ENCODE data around the gene MUC21.

Gene MUC21

GRCh38 chr6:30983439-30983838, at the start of gene MUC21:
Gene MUC21, plus strand, starts transcription at chr6:30983718. Its CDS starts 241 bp downstream, at chr6:30983959.
- no peak for DNase-seq (ENCODE audit: low read depth)

DNA sequence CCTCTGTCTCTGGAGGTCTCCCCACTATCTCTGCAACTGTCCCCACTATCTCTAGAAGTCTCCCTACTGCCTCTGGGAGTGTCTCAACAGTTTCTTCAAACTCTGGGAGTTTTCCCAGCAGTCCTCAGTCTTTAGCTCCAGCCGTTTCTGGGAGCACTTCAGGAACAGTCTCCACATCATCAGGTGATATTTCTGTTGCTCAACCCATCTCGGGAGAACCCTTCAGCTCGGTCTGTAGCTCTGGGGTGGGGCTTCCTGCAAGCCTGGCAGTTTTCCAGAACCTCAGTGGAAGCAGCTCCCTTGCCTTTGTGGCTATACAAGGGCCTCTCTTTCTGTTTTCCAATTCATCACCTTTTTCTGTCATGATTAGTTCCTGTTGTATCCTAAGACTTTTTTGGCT, 48.5 kb upstream of the MUC21 start:
- no peak for DNase-seq (ENCODE audit: low read depth)

GRCh38 chr6:30937265-30937664, 46.3 kb upstream of the MUC21 start:
- no peak for DNase-seq (ENCODE audit: low read depth)

- DNase-seq (ENCODE audit: low read depth): no peak
Measured at GRCh38 chr6:30938730-30939129, 44.8 kb upstream of the MUC21 start.

DNA sequence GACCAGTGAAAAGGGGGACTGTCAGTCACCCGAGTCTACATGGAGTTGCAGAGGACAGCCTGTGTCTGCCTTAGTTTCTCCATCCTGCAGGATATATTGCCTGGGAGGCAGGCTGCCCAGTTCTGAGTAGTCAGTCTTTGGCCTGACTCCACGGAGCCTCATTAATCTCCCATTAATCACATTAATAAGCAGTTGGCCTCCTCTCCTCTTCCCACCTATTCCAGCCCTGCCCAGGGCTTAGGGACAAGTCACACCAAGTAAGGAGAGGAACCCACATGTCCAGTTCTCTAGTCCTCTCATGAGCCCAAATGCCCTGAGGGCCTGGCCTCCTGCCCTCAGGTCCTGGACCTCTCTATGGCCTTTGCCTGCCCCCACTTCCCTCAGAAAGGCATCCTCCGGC, 44.0 kb upstream of the MUC21 start:
- no peak for DNase-seq (ENCODE audit: low read depth)

GRCh38 chr6:30940361-30940986, 43.0 kb upstream of the MUC21 start, which contains the start of gene MUCL3:
Gene MUCL3, plus strand, starts transcription at chr6:30940973. Its CDS starts 27 bp downstream, at chr6:30941000.
- DNase-seq (ENCODE audit: low read depth): no peak

DNA sequence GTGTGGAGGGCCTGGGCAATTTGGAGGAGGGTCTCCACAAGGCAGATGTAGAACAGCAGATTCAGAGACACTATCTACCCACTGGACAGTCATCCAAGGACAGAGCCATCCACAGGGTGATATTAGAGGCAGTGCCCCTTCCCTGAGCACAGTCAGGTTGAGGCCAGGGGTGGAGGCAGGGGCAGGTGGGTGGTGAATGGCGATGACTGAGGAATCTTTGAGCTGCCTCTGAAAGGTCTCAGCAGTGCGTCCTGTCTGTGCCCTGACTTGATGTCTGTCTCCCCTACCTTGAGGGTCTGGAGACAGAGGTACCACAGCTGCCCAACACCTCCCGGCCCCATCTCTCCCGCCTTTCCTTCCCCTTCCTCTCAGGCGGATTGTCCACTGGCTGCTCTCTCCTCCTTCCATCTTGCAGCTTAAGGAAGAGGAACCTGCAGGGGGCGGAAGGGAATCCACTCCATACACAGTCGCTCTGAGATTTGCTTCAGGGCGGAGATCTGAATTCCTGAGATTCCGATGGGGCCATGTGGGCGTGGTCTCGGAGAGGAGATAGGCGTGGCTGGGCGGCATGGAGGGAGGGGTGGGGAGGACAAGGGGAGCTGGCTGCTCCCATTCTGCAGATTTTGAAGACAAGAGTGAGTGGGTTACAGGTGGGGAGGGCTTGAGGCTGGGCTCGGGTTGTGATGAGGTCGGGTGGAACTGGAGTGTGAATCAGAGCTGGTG, 41.0 kb upstream of the MUC21 start:
- peak; percentile 60 for DNase-seq (ENCODE audit: low read depth)

- DNase-seq (ENCODE audit: low read depth): no peak
Measured at GRCh38 chr6:30944051-30944450, 39.5 kb upstream of the MUC21 start.

DNA sequence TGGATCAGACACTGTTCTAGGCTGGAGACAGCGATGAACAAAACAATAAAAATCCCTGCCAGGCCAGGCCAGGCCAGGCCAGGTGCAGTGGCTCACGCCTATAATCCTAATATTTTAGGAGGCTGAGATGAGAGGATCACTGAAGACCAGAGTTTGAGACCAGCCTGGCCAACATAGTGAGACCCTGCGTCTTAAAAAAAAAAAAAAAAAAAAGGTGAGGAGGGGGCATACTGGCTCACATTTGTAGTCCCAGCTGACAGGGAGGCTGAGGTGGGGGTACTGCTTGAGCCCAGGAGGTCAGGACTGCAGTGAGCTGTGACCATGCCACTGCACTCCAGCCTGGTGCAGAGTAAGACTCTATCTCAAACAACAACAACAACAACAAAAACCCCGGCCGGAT, 38.2 kb upstream of the MUC21 start:
- DNase-seq (ENCODE audit: low read depth): no peak

GRCh38 chr6:30947231-30947630, 36.3 kb upstream of the MUC21 start:
- DNase-seq (ENCODE audit: low read depth): no peak

DNA sequence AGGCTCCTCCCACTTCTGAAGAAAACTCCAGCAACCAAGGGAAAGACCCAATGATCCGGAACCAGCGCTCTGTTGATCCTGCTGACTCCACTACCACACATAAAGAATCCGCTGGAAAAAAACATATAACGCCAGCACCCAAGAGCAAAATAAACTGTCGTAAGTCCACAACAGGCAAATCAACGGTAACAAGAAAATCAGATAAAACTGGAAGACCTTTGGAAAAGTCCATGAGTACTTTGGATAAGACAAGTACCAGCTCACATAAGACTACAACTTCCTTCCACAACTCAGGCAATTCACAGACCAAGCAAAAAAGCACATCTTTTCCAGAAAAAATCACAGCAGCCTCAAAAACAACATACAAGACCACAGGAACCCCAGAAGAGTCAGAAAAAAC, 34.7 kb upstream of the MUC21 start:
- DNase-seq (ENCODE audit: low read depth): no peak

DNA sequence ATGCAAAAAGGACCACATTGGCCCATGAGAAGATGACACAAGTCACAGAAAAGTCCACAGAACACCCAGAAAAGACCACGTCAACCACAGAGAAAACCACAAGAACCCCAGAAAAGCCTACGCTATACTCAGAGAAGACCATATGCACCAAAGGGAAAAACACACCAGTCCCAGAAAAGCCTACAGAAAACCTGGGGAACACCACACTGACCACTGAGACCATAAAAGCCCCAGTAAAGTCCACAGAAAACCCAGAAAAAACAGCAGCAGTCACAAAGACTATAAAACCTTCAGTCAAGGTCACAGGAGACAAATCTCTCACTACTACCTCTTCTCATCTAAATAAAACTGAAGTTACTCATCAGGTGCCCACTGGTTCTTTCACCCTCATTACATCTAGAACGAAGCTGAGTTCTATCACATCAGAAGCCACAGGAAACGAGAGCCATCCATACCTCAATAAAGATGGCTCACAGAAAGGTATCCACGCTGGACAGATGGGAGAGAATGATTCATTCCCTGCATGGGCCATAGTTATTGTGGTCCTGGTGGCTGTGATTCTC, 31.5 kb upstream of the MUC21 start:
- DNase-seq (ENCODE audit: low read depth): no peak

DNA sequence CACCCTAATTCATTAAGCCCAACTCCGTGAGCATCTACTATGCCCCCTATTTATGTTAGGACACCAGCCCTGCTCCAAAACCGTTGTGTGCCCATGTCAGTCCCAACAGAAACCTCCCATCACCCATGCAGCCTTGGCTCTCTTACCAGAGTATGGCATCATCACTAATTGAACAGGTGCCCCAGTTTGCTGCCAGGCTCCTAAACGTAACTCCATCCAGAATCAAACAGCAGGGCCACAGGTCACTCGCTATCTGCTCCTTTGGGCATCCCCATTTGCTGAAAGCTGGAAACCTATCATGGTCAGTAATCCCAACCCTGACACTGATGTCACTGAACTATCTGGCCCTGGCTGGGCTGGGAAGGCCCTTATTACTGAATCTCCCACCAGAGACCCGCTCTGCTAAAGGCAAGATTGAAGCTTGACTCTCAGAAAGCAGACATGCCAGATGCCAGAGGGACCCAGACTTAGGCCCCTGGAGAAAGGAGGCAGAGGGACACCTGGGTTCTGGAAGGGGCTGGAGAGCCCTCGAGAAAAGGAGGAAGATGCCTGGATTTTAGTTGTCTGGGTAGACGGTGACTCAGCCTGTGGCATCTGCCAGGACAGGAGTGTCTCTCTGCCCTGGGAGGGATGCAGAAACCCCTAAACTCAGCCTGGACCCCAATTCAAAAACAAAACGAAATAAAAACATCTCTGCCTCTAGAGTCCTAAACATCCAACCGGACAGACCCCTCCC, 28.7 kb upstream of the MUC21 start:
- no peak for DNase-seq (ENCODE audit: low read depth)

- DNase-seq (ENCODE audit: low read depth): no peak
Measured at GRCh38 chr6:30955367-30956042, 28.0 kb upstream of the MUC21 start.

DNA sequence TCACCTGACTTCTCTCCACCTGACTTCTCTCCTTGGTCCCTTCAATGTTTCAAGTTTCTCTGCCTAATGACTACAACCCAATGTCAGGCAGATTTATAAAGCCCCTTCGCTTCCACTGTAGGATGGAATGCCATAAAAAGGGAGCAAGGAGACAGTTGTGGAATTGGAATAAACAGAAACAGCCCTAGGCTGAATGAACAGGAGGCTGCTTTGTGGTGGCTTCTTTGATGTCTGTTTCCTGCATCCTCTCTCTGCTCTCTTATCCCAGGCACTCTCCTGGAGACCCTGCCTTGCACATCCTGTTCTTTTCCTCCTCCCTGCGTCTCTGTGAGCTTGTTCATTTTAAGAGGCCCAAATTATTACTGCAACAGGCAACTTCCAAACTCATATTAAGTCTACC, 25.8 kb upstream of the MUC21 start:
- DNase-seq (ENCODE audit: low read depth): no peak

- DNase-seq (ENCODE audit: low read depth): no peak
Measured at GRCh38 chr6:30960907-30961673, 22.4 kb upstream of the MUC21 start.

GRCh38 chr6:30962716-30963115, 20.8 kb upstream of the MUC21 start:
- no peak for DNase-seq (ENCODE audit: low read depth)

- DNase-seq (ENCODE audit: low read depth): no peak
Measured at GRCh38 chr6:30963641-30964040, 19.9 kb upstream of the MUC21 start.

DNA sequence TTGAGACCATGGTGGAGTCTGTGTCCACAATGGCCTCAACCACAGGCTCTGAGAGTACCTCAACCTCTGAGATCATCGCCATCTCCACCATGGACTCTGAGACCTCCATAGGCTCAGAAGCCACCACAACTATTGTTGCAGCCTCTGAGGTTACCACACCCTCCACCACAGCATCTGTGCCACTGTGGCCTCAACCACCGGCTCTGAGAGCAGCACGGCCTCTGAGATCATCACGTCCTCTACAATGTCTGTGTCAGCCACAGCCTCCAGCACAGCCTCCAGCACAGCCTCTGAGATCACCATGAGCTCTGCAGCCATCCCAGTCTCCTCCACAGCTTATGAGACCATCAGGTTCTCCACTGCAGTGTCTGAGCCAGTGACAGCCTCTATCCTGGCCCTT, 19.4 kb upstream of the MUC21 start:
- DNase-seq (ENCODE audit: low read depth): no peak

GRCh38 chr6:30965140-30965601, 18.3 kb upstream of the MUC21 start:
- no peak for DNase-seq (ENCODE audit: low read depth)

DNA sequence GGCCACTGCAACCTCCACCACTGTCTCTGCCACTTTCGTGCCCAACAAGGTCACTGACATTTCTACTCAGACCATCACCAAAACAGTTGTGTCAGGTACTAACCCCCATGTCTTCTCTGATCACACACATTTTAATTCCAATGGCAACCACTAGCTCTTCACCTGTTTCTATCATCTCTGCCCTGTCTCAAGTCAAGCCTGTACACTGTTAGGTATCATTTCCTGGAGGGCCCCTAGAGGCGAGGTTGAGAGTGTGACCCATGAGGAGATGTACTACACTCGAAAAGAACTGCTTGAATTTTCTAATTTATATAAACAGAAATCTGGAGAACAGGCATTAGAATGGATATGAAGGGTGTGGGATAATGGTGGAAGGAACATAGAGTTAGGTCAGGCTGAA, 17.4 kb upstream of the MUC21 start:
- no peak for DNase-seq (ENCODE audit: low read depth)
